Mesothelial cell of epicardium (in vitro differentiated cells): ENCODE measurements around the gene OCRL. TPM values are rescaled to one million over a fixed set of nuclear protein-coding genes. Genes with fewer than 3 reads are reported as not detected.
"Not testable (repeated sequence)": the region's sequence is repeated elsewhere in the genome, so short reads cannot be mapped to it uniquely, and the experiment has no call there.

Experiments used
- DNase-seq, 2 experiments: peaks; one replicate each; pipeline ENCODE4 v3.0.0; 2021; ENCODE audit warnings: low spot score in 2 of 2; ENCODE audit not compliant: unreplicated experiment in 2 of 2
- H3K27ac Mint-ChIP-seq: 2 replicates; pipeline ENCODE4 v1.8.0; 2021; ENCODE audit warnings: mixed read lengths
- H3K27me3 Mint-ChIP-seq: 2 replicates; pipeline ENCODE4 v1.8.0; 2021; ENCODE audit warnings: low read depth, mixed read lengths
- H3K36me3 Mint-ChIP-seq: 2 replicates; pipeline ENCODE4 v1.8.0; 2021; ENCODE audit warnings: mixed read lengths
- H3K4me1 Mint-ChIP-seq: 2 replicates; pipeline ENCODE4 v1.8.0; 2021; ENCODE audit warnings: mixed read lengths
- H3K4me3 Mint-ChIP-seq: 2 replicates; pipeline ENCODE4 v1.8.0; 2021; ENCODE audit warnings: mild to moderate bottlenecking, moderate library complexity, mixed read lengths
- H3K9me3 Mint-ChIP-seq: 2 replicates; pipeline ENCODE4 v1.8.0; 2021; ENCODE audit warnings: mixed read lengths
- CTCF ChIP-seq: fragments of 200-600 bp; sonication (generic); IDR thresholded peaks from one replicate; pipeline ENCODE4 v1.5.0; 2021; ENCODE audit warnings: antibody characterized with exemption; ENCODE audit not compliant: unreplicated experiment
- total RNA-seq: library from RNA; stranded (reverse); gene quantifications from 3 replicates; pipeline ENCODE4 v1.2.1, GENCODE V29; 2021

The OCRL gene
- total RNA-seq, 1 donor from 2014 or later: 49.0 TPM

- no peaks in the 10 kb centered on the region for H3K27me3 Mint-ChIP-seq
- H3K9me3 Mint-ChIP-seq: peaks cover 4% of the 10 kb centered on the region
- peaks cover 15% of the 10 kb centered on the region for H3K4me1 Mint-ChIP-seq
- DNase-seq: no peak
- no peak for TF ChIP-seq CTCF
- H3K27ac Mint-ChIP-seq: peak overlapping the region; percentile 50
- H3K36me3 Mint-ChIP-seq: peaks cover 52% of the 10 kb centered on the region
- no peak overlapping the region for H3K4me3 Mint-ChIP-seq
Measured at GRCh38 chrX:129566073-129566472, 26.0 kb downstream of the OCRL start.

- H3K4me3 Mint-ChIP-seq: no peak overlapping the region
- H3K4me1 Mint-ChIP-seq: peaks cover 15% of the 10 kb centered on the region
- H3K9me3 Mint-ChIP-seq: peaks cover 3% of the 10 kb centered on the region
- TF ChIP-seq CTCF: no peak
- H3K27ac Mint-ChIP-seq: no peak overlapping the region
- peaks cover 40% of the 10 kb centered on the region for H3K36me3 Mint-ChIP-seq
- no peak for DNase-seq
- H3K27me3 Mint-ChIP-seq: no peaks in the 10 kb centered on the region
Measured at GRCh38 chrX:129568349-129568748, 28.3 kb downstream of the OCRL start.

GRCh38 chrX:129572422-129572821, 32.4 kb downstream of the OCRL start:
- H3K27ac Mint-ChIP-seq: no peak overlapping the region
- peaks cover 7% of the 10 kb centered on the region for H3K4me1 Mint-ChIP-seq
- H3K4me3 Mint-ChIP-seq: no peak overlapping the region
- no peak for TF ChIP-seq CTCF
- H3K36me3 Mint-ChIP-seq: peaks cover 53% of the 10 kb centered on the region
- no peak for DNase-seq
- no peaks in the 10 kb centered on the region for H3K27me3 Mint-ChIP-seq
- H3K9me3 Mint-ChIP-seq: no peaks in the 10 kb centered on the region

DNA sequence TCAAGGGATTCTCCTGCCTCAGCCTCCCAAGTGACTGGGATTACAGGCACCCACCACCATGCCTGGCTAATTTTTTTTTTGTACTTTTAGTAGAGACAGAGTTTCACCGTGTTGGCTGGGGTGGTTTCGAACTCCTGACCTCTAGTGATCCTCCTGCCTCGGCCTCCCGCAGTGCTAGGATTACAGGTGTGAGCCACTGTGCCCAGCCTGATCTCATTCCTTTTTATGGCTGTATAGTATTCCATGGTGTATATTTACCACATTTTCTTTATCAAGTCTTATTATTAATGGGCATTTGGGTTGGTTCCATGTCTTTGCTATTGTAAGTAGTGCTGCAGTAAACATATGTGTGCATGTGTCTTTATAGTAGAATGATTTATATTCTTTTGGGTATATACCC, 33.6 kb downstream of the OCRL start:
- not testable (repeated sequence) for H3K27ac Mint-ChIP-seq, H3K9me3 Mint-ChIP-seq, H3K27me3 Mint-ChIP-seq, DNase-seq, H3K4me3 Mint-ChIP-seq
- Mint-ChIP-seq H3K36me3 (peaks cover 54% of the 10 kb centered on the region), H3K4me1 (peaks cover 12% of the 10 kb centered on the region)

DNA sequence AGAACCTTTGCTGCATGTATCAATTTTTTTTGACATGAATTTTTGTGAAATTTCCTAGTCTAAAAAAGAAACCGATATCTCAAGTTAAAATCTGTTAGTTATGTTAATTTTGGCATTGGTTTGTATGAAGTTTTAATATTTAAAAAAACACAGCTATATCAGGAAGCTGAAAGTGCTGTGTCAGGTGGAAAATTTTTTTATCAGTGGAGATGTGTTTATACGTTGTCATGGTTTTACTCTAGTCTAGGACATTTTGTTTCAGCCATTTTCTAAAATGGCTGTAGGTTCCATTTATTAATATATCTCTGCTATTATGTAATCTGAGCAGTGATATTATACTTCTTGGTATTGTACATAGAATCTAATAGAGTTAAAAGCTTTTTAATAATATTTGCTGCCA, 34.2 kb downstream of the OCRL start:
- Mint-ChIP-seq H3K9me3 (no peaks in the 10 kb centered on the region), H3K4me3 (no peak overlapping the region), H3K27ac (no peak overlapping the region), H3K27me3 (no peaks in the 10 kb centered on the region), H3K4me1 (peaks cover 12% of the 10 kb centered on the region), H3K36me3 (peaks cover 51% of the 10 kb centered on the region)
- no peak for TF ChIP-seq CTCF
- no peak for DNase-seq

- peak overlapping the region; percentile 19 for H3K27ac Mint-ChIP-seq
- no peak for TF ChIP-seq CTCF
- no peaks in the 10 kb centered on the region for H3K27me3 Mint-ChIP-seq
- DNase-seq: no peak
- no peaks in the 10 kb centered on the region for H3K9me3 Mint-ChIP-seq
- no peak overlapping the region for H3K4me3 Mint-ChIP-seq
- H3K36me3 Mint-ChIP-seq: peaks cover 46% of the 10 kb centered on the region
- H3K4me1 Mint-ChIP-seq: peaks cover 12% of the 10 kb centered on the region
Measured at GRCh38 chrX:129576539-129576938, 36.5 kb downstream of the OCRL start.
